Activated CD8-positive, alpha-beta memory T cell treated with anti-CD3 and anti-CD28 coated beads for 48 hours (primary cell): Measurements from ENCODE around the gene RTN1.

Experiments used
- DNase-seq, 3 experiments: peaks; one replicate each; pipeline ENCODE4 v3.0.0-alpha.2; 2020; ENCODE audit warnings: low read depth in 2 of 3, low spot score in 2 of 3

Gene RTN1

DNA sequence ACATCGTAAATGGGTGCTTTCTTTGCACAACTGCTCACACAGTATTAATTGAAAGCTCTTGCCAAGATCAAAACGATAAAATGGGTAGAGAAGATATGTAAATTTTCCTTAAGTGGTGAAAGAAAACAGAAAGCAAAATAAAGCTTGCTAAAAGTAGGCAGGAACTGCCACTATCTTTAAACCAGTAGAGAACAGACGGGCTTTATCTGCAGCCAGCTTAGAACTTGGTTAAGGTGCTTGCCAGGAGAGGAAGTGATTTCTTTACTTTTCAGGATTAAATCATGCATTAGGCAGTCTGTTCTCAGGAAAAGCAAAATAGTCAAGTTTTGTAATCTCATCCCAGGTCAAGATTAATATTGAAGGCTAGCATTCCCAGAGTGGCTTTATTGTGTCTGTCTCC is 237.1 kb downstream of the RTN1 start:
- no peak for DNase-seq

DNA sequence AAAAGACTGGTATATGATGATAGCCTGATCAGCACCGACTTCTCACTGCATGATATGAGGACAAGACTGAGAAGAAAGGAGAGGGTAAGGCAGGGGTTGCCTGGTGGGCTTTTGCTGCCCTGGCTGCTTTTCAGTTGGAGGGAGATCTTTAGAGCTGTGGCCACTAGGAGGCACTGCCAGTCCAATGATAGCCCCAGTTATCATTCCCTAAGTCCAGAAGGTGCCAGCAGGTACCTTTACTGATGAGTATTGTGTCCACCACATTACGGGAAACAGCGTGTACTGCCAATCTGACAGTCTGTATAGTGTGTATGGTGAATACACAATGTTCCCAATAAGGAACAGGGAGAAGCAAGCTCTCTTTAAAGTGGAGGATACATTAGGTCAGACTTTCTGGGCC is 238.2 kb downstream of the RTN1 start:
- DNase-seq = no peak

DNA sequence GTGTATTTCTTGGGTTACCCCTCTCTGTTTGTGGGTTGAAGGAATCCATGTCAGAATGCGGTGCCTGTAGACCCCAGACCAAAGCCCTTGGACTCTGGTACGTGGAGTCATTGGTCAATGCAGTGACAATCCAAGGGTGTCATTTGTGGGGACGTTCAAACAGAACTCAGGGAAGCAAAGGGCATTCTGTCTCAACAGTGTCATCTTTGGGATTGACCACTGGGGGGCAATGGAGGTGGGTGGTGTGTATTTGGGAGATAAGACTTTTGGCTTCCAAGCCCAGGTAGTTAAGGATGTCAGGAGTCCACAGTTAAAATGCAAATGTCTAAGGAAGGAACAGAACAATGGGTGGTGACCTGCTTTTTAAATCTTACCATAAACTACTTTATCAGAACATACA is 239.3 kb downstream of the RTN1 start:
- DNase-seq = no peak

DNA sequence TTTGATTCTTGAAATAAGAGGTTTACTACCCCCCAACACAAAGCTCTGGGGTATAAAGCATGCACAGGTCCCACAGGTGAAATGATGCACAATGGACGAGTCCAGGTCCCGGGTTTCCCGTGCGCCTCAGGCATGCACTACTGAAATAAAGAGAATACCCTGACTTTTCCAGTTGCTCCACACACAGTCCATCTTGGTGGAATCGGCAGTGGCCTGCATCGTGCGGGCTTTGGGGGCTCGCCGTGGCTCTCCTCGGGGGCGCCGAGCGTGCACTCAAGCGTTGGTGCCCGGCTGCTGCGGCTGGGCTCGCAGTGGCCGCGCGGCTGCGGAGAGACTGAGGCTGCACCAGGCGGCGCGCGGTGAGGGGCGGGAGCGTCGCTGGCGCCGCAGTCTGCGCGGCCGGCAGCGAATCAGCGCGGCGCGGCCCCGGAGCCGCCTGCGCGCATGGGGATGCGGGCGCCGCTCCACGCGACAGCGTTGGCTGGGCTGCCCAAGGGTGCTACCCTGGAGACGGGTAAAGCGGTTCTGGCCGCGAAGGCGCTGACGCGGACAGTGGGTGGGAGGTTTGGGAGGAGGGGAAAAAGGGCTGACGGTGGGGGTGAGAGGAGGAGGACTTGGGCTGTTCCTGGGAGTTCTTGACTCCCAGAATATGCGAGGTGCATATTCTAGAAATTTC is 240.2 kb downstream of the RTN1 start:
- DNase-seq = no peak

DNA sequence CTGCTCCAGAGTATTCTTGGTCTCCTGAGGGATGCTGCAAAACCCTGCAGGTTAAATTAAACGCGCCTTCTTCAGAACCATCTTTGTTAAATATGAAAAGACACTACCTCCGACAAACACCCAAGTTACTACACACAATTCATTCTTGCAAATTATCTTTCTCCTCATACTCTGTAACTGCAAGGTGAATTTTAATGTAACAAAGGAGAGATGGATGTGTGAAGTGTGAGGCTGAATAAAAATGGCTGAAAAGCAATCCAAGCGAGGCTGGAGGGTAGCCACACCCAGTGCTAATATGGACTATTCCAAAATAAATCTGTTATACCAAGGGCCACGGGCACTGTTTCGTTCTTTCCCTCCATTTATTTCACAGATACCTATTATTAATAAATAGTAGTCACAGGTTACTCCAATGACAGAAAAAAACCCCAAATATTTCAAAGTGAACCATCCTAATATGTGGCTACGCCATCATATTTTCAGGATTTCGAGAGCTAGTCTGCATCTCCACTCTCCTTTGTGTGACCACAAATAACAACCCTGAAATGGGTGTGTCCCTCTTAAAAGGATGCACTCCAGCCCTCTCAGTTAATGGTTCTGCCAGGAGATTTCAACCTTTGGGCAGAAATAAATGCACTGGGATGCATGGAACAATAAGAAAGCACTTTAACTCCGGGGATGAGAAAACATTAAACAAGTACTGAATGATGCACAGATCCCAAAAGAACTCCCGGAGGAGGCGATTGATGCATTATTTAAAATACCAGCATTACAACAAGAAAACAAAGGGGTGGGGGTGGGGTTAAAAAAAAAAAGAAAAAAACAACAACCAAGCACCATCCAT is 240.9 kb downstream of the RTN1 start:
- DNase-seq = no peak

DNA sequence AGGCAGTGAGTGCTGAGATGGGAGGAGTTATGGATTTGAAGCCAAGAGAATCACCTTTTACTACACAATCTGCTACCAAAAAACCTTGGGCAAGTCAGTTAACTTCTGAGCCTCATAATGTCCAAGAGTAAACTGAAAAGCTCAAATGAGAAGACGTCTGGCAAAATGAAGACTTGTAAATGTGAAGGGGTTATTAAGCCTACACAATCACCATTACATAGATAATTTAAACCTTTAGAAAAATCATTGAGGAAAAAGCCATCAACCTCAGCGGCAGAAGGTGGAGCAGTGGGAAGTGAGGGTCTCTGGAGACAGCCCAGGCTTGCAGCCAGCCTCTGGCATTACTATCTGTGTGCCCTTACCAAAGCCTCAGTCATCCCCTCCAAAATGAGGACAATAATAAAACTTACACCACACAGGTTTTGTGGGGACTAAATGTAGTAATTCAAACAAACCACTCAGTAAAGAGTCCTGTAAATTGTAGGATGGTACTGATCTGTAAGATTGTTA is 243.5 kb downstream of the RTN1 start:
- DNase-seq = no peak

DNA sequence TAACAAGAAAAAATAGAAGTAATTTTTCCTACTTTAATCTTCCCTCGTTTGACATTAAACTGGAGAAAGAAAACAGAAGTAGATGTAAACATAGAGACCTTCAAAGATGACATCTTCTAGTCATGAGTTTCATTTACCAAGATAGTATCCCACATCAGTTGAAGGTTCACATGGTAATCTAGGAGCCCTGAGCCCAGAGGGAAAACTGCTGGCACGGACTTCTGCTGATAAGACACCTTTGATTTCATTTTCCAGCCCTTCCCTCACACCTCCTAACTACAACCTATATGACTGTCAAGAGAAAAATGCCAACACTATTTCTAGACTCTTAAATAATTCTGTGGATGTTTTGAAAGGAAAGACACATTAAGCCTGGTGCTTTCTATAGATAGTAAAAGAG is 247.9 kb downstream of the RTN1 start:
- DNase-seq = no peak

DNA sequence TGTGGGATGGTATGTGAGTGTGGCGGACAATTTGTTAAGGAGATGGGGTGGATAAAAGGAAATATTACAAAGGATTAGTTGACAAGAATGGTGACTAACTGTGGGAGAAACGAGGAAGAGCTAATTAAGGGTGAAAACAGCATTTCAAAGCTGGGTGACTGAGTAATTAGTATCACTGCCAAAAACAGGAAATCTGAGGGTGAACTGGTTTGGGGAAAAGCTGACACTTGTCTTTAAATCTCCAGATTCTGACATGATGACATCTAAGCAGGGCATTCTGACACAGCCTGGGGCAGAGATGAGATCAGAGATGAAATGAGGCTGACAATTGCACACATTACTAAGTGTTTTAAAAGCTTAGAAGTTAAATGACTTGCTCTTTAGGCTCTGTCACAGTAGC is 251.5 kb downstream of the RTN1 start:
- no peak for DNase-seq

DNA sequence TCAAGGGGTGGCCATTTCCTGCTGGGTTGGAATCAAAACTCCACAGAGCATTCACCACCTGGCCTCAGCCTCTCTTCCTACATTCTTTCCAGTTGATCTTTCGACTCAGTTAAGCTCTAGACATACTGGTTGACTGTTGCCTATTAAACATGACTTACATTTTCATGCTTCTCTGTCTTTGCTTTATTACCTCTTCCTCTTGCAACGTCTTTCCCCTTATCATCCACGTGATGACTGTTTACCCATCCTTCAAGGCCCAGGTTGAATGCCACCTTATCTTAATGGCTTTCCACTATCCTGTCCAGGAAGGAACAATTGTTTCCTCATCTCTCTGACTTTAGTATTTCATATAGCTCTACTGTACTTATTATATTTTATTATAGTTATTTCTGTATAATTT is 269.5 kb downstream of the RTN1 start:
- no peak for DNase-seq

DNA sequence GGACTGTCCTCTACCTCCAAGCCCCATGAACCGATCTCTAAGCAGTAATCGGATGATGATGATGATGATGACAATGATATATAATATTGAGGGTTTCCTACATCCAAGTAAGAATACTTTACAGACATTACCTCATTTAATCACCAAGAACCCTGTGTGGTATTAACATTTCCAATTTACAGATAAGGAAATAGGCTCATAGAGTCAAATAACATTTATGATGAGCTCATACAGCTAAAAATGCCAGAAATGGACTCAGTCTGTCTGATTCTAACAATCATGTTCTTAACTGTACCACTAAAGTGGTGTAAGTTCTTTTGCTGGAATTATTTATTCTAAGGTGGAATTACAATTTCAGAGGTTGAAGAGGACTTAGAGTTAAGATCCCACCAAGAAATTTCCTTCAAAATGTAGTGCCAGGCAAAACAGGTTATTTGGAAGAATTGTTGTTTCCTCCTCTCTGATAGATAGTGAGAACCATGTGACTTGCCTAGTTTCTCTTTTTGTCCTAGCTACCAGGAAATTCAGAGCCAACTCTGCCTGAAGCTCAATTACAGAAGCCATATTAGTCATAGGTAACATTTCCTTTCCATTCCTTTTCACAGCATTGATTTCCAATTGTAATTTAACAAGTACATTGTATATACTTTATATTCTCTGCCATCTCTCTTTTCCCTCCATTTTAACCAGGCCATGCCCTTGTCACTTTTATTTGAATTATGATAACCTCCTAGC is 270.2 kb downstream of the RTN1 start:
- DNase-seq = no peak

DNA sequence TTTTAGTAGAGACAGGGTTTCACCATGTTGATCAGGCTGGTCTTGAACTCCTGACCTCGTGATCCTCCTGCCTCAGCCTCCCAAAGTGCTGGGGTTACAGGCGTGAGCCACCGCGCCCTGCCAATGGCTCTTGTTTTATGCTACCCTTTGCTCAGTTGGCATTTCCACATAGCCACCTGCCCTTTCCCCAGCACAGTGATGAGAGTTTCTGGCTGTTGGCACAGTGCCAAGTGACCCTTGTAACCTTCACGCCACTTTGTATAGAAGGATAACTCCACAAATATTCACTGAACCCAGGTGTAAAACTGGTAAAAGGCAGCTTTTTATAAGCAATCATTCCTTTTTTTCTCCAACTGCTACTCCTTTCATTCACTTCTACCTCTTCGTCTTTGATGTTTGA is 275.5 kb downstream of the RTN1 start:
- DNase-seq = no peak

DNA sequence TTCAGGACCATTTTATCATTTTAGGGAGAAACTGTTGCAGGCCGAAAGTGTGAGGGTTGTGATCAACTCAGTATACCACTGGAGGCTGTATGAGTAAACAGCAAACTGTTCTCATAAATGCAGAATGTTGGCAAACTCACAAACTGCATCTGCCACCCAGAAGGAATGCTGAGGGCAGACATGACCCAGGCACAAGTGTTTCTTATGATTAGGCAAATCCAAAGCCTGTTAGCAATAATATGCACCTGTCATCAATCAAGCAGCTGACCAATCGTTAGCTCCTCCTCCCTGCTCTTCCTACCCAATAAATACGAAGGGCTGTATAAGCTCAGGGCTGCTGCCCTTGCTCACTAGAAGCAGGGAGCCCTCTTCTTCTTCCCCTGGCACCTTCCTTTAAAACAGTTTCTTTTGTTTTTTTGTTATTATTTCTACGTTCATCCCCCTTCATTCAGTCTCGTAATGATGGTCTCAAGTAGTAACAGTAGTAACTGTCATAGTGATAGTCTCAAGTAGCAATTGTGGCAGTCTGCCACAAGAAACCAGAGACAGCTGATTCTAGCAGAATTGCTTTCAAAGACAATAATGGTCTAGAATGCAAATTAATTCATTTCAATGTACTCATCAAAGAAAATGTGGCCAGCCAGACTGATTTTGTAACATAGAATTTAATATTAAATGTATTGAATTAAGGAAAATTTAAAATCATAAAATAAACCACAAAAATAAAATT is 278.8 kb downstream of the RTN1 start:
- DNase-seq = no peak

DNA sequence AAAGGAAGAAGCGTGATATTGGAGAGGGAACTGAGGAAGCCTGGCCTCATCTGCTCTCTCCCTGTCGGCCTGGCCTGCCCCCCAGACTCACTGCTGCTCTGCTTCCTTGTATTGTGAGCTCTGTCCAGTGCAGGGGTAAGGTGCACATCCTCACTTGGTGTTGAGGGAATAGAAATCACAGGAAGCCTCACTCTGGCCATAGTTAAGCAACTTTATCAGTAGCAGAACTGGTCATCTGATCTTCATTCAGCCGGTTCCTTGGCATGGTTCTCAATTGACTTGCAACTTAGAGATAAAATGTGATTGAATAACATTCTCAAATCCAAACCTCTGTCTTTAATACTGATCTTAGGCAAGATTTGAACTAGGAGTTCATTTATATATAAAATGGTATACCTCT is 282.5 kb downstream of the RTN1 start:
- DNase-seq = no peak

DNA sequence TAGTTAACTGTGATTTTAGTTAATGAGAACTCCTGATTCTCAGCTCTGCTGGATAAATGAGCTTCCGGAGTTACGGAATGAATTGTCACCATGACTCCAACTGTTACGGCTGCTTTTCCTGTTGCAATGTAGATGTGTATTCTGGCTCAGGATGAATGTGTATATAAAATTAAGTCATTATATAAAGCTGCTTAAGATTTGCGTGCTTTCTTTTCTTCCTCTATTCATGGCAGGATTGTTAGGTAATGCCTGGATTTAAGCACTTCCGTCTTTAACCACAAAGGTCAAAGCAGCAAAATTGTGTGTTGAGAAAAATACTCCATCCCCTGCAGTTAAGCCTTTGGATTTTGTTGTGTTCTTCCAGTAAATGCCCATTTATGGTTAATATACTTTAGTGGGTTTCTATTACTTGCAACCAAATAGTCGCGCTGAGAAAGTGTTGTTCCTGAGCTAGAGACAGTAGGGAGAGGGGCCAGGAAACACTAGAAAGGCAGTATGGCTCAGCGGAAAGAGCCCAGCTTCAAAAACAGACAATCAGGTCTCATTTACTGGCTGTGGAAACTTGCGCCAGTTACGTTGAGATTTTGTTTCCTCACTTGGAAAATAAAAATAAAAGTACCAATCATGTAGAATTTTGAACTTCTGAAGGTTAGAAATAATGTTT is 284.6 kb downstream of the RTN1 start:
- DNase-seq = no peak

DNA sequence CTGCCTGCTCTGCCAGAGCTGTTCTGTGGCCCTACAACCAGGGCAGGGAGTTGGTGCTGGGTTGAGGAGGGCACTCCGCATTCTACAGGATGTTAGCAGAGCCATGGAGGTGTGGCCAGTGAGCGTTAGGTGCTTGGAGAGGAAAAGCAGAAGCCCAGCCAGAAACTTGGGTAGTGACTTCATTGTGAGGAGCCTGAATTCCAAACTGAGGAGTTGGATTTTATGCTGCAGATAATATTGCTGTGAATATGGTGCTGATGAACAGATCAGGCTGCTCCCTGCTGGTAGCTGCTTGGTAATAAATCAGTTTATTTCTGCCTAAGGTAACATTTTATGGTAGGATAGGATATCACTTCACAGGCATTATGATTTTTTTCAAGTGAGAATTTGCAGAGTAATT is 286.8 kb downstream of the RTN1 start:
- no peak for DNase-seq

DNA sequence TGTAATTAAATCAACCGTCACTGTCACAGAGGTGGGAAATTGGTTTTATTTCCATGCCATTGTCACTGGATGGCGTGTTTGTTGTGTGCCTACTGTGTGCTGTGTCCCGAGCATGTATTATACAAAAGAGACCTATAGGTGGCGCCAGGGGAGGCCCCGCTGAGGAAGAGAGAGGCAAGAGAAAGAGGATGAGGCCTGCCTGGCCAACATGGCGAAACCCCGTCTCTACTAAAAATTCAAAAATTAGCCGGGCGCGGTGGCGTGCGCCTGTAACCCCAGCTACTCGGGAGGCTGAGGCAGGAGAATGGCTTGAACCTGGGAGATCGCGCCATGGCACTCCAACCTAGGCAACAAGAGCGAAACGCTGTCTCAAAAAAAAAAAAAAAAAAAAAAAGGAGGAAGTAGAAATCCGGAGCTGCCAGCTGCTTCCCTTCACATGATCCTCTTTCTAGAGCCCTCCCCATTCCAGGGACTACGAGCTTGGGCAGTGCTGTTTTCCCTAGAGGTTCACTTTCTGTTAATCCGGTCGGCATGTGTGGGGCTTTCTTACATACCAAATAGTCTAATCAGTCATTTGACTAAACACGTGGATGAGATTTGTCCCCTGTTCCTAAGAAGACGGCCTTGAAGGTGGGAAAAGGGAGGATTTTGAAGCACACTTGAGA is 287.6 kb downstream of the RTN1 start:
- no peak for DNase-seq

DNA sequence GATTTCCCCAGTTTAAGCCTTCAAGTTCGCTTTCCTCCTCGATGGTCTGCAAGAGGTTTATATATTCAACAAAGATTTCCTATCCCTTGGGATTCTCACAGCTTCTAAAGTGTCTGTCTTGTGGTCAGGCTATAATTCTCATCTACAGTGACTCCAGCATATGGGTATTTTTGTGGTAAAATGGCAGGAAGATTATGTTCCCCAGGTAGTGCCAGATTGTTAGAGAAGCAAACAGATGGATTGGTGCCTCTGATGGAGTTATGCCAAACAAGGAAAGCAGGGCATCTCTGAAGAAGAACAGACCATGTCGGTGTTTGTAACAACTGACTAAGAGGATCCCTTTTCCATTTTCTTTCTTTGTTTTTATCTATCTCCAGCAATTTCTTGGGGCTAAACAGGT is 288.4 kb downstream of the RTN1 start:
- no peak for DNase-seq

DNA sequence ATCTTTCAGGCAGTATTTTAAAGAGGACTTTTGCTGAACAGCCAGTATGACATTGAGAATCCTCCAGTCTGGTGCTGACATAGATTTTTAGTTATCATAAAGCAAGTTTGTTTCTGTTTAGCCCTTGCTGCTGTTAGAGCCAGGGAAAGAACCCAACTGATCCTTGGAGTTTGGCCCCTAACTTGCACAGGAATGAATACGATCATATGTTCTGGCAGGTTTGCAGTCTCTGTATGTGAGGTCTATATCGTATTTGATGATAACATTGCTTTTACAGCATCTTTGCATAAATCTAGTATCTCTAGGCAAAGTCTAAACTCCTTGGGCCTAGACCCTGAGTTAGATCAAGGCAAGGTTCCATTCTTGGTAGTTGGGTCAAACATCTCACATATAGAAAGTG is 289.7 kb downstream of the RTN1 start:
- DNase-seq = no peak

DNA sequence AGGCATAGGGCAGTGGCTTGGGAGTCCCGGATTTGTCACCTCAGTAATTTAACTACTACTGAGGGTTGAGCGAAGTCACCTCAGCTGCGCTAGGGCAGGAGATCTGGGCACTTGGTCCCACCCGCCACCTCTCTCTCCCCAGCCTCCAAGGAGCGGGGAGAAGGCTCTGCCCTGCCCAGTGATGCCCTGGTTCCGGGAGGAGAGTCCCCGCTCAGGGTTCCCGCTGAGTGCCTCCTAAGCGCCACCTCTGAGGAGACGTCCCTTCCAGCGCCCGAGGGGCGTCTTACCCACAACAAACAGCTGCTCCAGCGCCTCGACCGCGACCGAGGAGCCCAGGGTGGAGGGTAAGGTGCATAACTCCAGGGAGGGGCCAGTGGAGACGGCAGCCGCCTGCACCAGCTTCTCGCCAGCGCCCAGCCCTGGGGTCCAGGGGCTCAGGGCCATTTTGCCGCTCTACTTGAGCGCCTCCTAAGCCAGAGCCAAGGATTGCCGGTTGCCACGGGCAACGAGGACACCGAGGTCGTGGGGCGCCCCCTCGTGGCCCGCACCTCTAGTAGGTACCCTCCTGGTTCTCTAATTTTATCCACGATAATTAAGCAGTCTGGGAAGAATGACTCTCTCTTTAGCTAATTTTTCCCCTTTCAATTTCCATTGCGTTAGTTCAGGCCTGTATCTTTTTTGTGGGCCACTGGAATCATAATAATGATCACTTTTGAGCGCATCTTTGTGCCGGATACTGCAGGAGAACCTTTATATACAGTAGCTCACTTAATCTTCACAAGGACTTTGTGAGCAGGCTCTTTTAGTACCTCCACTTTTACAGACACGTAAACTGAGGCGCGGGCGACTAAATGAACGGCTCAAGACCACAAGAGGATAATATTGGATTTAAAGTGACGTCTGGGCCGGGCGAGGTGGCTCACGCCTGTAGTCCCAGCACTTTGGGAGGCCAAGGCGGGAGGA is 294.0 kb downstream of the RTN1 start, which contains the start of gene CCDC175:
Gene CCDC175 (minus strand): TSS at position 481 of the 963 bp plus-strand sequence. CDS start 37 bp downstream, at position 444.
- DNase-seq = peak; percentile 29 to 71 (median 60)
